GM21619 (cell line): ENCODE data around the gene TRNP1.

Experiments
- ATAC-seq: cut with Tn5 transposase; IDR thresholded peaks from one replicate; pipeline ENCODE4 v1.9.1; 2021; ENCODE audit not compliant: unreplicated experiment

The TRNP1 gene

DNA sequence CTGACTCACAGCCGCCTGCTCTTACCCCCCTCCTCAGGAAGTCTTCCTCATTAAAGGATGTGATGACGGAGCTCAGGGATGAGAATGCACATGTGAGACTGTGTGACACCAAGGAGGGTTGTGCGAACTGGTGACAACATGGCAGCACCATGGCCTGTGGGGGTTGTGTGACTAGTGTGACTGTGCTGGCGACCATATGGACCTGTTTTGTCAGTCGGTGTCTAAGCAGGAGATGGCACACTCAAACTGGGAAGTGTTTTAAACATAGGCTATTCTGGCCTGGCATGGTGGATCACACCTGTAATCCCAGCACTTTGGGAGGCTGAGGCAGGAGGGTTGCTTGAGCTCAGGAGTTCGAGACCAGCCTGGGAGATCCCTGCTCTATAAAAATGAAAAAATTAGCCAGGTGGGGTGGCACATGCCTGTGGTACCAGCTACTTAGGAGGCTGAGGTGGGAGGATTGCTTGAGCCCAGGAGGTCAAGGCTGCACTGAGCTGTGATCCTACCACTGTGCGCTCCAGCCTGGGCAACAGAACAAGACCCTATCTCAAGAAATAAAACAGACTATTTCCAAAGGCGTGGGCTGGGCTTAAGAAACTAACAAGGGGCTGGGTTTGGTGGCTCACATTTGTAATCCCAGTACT is 7.4 kb downstream of the TRNP1 start:
- no peak for ATAC-seq

DNA sequence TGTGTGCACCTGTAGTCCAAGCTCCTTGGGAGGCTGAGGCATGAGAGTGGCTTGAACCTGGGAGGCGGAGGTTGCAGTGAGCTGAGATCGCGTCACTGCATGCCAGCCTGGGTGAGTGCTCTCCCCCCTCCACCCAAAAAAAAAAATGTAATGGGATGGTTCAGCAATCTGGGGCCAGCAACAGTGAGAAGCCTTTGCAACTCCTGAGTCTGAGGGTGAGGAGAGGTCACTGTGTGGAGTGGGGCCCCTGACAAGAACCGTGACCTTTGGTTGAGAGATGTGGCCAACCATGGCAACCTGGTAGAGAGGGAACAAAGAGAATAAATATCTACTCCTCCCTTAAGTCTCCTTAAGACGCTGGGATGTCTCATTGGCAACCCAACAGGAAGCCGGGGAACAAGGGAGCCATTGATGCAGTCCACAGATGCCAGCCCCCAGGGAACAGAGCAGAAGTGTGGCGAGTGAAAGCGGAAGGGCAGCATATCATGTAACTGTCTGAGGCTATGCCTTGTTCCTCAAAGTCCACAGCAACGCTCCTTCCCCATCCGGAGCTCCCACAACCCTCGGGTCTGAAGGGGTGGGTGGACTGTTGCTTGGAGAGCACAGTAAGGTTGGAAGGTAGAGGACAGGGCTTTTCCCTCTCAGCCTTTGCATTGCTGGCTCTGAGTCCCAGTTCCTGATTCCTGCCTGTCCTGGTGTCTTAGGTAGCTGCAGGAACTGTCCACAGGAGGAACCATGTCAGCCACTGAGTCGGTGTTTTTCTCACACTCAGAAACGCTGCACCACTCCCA is 8.3 kb downstream of the TRNP1 start:
- no peak for ATAC-seq

DNA sequence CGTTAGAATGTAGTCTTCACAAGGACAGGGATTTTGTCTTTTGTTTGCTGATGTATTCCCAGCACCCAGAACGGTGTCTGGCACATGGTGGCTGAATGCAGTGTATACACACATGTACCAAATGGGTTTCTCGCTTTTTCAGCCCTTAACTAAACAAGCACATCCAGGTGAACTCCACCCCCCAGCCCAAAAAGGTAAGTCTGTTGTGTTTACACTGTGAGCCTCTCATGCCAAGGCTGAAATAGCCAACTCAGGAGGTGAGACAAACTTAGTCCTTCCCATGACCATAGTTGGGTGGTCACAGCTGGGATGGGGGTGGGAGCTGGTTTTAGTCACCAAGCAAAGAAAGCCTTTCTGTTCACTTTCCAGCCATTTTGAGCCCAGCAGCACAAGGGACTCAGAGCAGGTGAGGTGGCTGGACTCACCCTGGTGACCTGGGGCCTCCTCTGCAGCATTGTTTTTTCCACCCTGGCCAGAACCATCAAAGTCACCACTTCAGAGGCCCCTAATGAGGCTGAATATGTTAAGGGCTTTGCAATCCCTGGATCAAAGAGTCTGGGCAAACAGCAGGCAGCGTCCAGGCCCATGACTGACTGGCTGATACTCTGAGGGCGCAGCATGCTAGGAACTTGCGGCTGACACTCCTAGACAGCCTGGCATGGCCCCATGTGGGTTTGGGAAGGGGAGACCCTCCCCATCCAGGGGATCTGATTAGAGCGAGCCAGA is 10.4 kb downstream of the TRNP1 start:
- no peak for ATAC-seq

DNA sequence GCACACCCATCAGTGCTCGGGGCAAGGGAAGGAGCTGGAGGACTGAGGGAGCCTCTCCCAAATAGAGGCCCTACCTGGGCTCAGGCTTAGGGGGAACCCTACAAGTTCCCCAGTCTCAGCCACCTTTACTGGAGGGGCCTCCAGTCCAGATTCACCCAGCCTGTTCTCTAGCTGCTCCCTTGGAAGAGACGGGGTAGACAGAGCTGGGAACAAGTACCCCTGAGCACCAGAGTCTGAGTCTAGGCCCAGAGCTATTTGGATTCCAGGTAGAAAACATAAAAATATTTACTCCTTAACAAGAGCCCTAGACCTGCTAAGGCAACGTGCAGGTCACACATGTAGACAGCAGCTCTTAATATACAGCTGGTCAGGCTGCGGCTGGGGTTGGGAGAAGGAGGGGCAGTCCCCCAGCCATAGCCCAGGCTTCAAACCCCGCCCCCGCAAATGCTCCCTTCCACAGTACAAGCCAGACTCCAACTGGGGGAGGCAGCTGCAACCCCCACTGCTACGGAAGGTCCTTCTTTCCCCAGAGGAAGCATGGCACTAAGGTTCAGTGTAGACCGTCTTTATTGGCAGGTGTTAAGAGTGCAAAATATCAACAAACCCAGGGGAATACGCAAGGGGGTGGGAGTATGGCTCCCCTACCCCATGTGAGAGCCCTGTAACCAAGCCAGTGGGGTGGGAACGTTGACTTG is 11.1 kb downstream of the TRNP1 start:
- ATAC-seq = no peak

DNA sequence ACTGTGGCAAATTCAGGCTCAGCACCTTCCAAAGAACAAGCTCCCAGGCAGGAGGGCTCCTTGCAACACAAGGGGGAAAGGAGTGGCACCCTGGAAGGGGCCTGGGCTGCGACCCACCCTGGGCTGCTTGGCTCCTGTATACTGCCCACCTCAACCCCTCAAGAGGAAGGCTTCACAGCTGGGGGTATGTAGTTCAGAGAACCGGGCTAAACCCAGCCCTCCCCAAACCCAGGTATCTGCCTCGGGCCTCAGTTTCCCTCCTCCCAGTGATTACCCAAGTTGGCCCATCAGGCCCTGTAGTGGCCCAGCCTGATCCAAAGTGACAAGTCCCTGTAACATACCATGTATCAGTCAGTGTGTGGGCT is 11.7 kb downstream of the TRNP1 start:
- ATAC-seq = no peak

DNA sequence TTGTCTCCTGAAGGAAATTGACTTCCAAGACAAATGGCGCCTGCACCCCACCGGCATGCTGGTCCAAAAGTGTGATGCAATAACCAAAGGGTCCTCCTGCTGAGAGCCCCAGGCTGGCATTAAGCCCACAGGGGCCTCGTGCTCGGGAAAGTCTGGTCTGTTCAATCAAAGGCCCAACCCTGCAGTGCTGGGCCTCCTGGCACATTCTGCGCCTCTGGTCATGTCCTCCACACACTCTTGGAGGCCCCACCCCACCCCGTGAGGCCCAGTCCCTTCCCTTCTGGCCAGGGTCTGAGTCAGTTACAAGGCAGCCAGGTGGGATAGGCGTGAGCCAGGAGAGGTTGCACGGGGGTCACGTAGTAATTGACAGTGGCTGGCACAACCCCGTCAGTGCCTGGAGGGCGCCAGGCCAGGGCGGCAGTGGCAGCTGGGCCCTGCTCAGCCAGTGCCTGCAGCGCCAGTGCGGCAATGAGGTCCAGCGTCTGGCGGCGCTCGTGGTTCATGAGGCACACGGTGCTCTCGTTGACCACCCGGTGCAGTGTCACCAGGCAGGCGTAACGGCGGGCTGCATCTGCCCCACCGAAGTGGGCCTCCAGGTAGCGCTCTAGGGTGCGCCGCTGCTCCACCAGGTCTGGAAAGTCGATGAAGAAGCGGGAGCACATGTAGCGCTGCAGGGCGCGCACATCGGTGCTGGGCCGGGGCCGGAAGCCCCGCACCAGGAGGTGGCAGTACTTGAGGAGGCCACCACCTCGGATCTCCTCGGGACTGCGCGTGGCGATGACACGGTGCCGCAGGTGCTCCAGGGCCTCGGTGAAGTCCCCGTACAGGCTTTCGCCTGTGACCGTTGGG is 12.4 kb downstream of the TRNP1 start:
- ATAC-seq = no peak

DNA sequence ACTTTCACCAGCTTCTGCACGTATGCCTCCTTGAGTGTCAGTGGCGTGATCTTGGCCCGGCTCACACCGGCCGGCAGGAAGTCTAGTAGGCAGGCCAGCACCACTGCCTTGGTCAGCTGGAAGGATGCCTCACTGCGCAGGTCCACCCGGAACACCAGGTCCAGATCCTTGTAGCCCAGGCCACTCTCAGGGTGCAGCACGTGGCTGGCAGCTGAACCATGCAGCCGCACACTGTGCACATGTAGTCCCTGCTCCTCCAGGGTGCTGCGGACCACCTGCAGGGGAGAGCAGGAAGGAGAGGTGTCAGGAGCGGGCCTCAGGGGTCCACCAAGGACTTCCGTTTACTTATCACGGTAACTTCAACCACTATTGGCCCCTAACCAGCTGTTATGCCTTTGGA is 13.2 kb downstream of the TRNP1 start:
- ATAC-seq = no peak

DNA sequence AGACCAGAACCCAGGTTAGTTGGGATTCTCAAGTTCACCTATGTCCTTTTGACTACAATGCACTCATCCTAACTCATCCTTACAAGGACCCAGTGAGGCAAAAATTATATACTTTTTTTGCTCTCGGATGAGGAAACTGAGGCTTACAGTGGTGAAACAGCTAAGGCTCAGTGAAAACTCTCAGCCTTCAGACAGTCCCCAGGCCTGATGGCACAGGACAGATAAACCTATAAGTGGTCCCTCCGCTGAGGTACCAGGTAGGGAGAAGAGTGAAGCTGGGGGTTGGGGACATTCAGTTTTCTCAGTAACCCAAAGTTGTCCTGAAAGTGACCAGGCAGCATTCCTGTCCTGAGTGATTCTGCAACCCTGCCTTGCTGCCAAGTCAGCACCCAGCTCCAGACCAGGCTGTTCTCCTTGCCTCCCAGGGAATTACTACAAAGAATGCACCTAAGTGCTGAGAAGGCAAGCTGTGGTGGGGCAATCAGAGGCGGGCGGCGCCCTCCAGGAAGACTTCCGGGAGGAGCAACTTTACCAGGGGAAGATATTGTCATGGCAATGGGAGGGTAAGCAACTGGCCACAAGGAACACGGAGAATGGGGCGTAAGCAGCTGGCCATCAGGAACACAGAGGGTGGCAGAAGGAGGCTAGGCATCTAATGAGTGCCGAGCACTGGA is 14.6 kb downstream of the TRNP1 start:
- ATAC-seq = no peak

DNA sequence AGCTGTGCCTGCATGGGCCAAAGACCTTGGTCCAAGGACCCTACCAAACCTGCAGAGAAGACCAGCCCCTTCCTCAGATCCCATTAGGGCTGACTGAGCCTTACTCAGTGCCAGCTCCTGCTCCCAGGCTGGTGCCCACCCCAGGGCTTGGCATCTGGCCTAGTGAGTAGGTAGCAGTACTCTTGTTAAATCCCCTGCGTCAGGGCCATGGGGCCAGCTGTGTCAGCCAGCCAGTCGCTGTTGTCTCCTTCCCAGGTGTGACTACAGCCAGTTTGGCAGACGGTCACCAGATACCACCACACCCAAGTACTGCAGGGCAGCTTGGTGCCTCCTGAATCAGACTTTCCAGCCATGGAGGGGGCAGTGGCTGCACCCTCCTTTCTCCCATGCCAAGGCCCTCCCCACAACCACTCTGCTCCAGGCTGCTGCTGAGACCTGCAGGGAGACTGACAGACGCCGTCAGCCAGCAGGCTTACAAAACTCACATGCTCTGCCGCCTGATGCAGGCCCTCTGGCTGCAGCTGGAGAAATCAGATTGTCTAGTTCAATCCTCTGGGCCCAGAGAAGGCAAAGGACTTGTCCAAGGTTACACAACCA is 16.2 kb downstream of the TRNP1 start:
- ATAC-seq = no peak

DNA sequence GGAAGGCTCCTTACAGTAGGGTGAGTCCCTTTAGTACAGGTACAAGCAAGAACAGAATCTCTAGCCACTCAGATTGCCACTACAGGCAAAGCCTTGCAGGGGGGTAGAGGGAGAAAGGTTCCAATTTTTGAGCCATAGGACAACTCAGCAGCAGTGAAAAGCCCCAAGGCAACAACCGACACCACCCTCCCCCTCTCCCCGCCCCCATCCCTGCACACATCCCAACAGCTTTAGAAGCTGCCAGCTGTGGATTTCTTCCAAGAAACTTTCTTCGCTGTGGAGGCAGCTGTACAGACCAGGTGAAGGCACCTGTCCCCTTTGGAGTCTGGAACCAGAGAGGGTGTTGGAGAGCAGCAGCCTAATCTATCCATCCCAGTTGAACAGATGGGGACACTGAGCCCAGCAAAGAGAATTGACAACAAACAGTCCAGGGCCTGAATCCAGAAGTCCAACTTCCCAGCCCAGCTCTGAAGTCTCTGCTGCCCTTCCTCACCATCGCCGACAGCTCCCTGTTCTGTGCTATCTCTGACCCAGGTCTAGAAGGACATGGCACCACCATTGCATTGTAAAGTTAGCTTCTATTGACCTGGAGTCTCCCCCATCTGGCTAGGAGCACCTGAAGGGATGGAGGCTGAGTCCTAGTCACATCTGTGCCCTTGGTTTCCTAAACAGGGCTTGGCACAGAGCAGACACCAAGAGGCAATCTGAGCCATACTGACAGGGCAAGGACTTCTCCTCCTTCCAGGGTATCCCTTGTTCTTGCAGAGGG is 16.9 kb downstream of the TRNP1 start:
- ATAC-seq = no peak

DNA sequence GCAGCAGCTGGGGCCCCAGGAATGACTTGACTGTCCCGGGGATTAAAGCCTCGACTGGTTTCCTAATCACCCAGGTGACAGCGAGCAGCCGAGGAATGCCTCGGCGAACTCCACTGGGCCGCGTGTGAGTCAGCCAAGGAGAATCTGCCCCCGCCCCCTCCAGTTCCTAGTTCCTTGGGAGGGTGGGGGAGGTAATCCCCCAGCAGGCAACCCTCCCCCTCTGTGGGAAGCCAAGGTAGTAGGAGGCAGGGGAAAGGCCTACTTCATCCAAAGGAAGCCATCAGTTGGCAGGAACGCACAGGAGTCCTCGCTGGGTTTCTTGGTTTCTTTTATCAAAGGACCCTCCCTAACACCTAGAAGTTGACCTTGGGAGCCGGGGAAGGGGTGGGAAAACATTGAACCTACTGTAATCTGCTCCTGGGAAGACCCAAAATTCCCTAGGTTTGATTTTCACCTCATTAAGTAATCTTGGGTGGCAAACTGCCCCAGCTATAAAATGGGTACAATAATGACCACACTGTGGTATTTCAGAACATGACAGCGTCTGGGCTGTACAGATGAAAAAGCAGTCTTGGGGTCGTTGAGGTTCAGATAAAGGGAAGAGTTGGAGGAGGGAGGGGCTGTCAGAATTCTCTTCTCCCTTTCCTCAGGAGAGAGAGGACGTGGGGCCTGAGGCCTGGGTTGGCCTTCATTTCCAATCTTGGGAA is 17.7 kb downstream of the TRNP1 start:
- no peak for ATAC-seq

DNA sequence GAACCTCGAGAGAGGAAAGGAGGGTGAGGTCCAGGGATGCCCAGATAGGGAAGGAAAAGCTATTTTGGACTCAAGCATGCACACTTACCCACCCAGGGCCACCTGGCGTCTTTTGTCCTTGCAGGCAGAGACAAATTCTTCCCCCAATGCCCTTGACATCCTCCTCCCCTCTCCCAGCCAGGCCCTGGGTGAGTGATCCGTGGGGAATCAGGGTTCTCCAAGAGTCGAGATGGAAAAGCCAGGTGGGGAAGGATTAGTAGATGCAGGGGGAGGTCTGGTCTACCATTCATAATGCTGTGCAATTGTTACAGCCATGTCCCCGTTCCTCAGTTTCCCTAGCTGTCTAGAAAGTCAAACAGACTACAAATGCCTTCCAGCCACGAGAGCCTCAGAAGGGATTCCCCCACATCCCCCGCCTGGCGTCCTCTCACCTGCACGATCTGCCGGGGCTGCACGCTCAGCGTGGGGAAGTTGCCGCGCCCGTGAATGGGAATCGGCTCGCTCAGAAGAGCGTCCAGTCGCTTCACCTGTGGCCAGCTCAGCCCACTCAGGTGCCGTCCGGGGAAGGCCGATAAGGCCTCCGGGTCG is 18.6 kb downstream of the TRNP1 start:
- no peak for ATAC-seq

DNA sequence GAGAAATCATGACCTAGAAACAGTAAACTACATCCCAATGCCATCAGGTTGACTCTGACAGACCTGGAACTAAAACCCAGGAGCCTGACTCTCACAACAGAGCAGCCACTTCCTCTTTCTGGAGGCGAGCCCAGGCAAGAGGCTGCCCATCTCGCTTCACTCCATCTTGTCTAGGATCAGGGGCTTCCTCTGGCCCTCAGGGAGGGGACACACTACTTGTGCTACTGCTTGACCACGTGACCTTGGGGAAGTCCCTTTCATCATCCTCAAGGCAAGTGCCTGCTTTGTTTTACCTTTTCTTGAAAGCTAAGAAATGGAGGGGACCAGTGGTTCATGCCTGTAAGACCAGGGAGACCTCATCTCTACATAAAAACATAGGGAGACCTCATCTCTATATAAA is 21.8 kb downstream of the TRNP1 start:
- ATAC-seq = no peak

DNA sequence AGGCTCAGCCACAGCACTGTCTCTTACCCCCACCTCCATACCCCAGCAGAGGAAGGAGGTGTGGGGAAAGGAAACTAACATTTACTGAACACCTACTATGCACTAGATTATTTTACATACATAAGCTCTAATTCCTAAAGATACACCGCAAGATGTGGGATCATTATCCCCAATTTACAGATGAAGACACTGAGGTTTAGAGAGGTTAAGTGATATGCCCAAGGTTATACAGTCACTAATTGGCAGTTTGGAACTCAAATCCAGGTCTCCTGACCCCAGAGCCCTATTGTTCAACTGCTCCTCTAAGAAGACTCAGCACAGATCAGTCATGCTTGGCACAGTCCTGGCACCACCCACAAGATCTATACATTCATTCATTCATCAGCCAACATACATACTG is 22.9 kb downstream of the TRNP1 start:
- ATAC-seq = no peak

DNA sequence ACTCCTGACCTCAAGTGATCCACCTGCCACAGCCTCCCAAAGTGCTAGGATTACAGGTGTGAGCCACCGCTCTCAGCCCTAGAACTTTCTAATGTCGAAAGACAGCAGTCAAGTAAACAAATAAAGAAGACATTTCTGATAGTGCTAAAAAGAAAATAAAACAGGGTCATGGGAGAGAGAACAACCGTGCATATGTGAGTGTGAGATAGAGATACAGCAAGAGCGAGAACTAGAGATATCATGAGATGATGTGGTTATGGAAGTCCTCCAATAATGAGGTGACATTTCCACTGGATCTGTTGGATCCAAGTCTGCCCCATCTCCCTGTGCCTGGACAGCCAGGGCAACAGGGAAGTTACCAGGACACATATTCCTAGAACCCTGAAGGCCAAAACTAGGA is 23.7 kb downstream of the TRNP1 start:
- ATAC-seq = no peak

DNA sequence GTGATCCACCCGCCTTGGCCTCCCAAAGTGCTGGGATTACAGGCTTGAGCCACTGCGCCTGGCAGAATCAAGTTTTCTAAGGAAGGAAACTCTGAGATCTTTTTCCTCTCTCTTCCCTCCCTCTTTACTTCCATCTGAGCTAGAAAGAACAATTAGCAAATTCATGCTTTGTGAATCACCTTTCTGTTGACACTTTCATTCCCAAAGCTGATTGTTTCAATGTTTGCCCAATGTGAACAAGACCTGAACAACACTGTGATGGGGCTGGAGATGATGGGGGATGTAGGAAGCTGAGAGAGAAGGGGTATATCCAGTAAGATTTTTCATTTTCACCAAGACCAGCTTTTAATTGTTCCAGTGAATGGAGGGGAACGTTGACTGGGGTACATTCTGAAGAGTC is 24.8 kb downstream of the TRNP1 start:
- no peak for ATAC-seq

DNA sequence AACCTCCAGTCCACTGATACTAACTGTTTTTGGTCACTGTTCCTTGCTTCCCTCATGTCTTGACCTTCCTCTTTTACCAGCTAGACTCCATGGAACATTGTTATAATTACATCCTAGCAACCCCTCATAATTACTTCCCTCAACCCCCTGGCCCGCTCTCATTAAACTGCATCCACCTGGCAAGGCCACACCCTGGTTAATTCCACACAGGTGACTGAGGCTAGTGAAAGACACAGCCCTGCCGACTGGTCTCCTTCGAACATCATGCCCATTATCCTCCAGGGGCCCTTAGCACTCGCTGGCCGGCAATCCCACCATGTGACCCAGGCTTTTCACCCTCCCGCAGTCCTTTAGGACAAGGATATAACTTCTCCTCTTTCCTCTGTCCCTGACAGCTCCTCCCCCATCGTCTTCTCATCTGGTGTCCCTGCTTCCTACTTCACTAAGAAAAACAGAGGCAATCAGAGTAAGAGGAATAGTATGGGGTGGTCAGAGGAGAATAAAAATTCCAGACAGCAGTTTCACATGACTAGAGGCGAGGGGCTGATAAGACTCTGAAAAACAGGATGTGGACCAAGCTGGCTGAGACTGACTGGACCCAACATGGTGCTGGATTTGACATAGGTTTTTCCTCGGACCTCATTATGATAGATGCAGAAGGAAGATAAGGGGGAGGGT is 28.0 kb downstream of the TRNP1 start:
- ATAC-seq = no peak
